Lung (tissue), 12 donors: ENCODE measurements around the gene LGALS3. TPM values are rescaled to one million over a fixed set of nuclear protein-coding genes. Genes with fewer than 3 reads are reported as not detected.

Experiments
- ATAC-seq: fragments of 200-7000 bp; cut with Tn5 transposase; one replicate; pipeline ENCODE4 v1.9.1; 2020; ENCODE audit warnings: moderate number of reproducible peaks; ENCODE audit not compliant: insufficient read depth, low FRiP score
- DNase-seq, 3 donors: peaks; one replicate each; pipeline ENCODE4 v3.0.0-alpha.2; 2013 to 2017
- H3K27ac ChIP-seq, 2 donors: one replicate each; pipeline ENCODE4 v1.5.1; 2013; ENCODE audit warnings: mild to moderate bottlenecking in 2 of 2, moderate library complexity in 2 of 2, control low read depth in 1 of 2, inconsistent platforms in 1 of 2, low read depth in 1 of 2, low read length in 1 of 2
- H3K27me3 ChIP-seq, 3 donors: one replicate each; pipeline ENCODE4 v1.5.1; 2013; ENCODE audit warnings: low read length in 2 of 3; ENCODE audit not compliant: control insufficient read depth in 3 of 3, insufficient read depth in 3 of 3
- H3K36me3 ChIP-seq, 4 donors: one replicate each; pipeline ENCODE4 v1.5.1; 2013; ENCODE audit warnings: low read length in 4 of 4, mild to moderate bottlenecking in 1 of 4, moderate library complexity in 1 of 4; ENCODE audit not compliant: control insufficient read depth in 4 of 4, insufficient read depth in 4 of 4
- H3K4me1 ChIP-seq, 5 donors: one replicate each; pipeline ENCODE4 v1.5.1; 2013; ENCODE audit warnings: low read length in 5 of 5, mild to moderate bottlenecking in 2 of 5, moderate library complexity in 1 of 5; ENCODE audit not compliant: control insufficient read depth in 5 of 5, insufficient read depth in 5 of 5
- H3K4me3 ChIP-seq: one replicate; pipeline ENCODE4 v1.5.1; 2013; ENCODE audit warnings: mild to moderate bottlenecking, control low read depth, moderate library complexity
- H3K9ac ChIP-seq, 2 donors: one replicate each; pipeline ENCODE4 v1.5.1; 2013; ENCODE audit warnings: low read length in 2 of 2, control low read depth in 1 of 2; ENCODE audit not compliant: insufficient read depth in 1 of 2
- H3K9me3 ChIP-seq, 4 donors: one replicate each; pipeline ENCODE4 v1.5.1; 2013; ENCODE audit warnings: low read length in 3 of 4, mild to moderate bottlenecking in 1 of 4, moderate library complexity in 1 of 4; ENCODE audit not compliant: control insufficient read depth in 4 of 4, insufficient read depth in 3 of 4
- WGBS, 2 donors: extraction: QIAGEN DNeasy Blood & Tissue Kit; methylation state at CpG; one replicate each; pipeline ENCODE4 v1.1.7; 2013; 5-methylcytosine and 5-hydroxymethylcytosine counted together
- polyA plus RNA-seq, 2 donors: library from polyadenylated mRNA; stranded (reverse); fragments of 200-250 nt; gene quantifications; one replicate each; pipeline ENCODE4 v1.2.1, GENCODE V29; 2013
- total RNA-seq, 2 donors: library from RNA; depleted of rRNA in 1 of 2; stranded (reverse); fragments of >200 nt in 1 of 2; gene quantifications; one replicate each; pipeline ENCODE4 v1.2.1, GENCODE V29; 2014 to 2021
- TF ChIP-seq, protein P1 (sequence below): IDR thresholded peaks from 2 replicates; pipeline ENCODE4 v1.5.1; 2012; ENCODE audit warnings: mild to moderate bottlenecking; ENCODE audit errors: control extremely low read depth, extremely low read depth
- donor health status: control.
- donor health status: control.
- donor health status: Bipolar disorder and iron deficiency.
- donor health status: healthy.
- donor health status: DM: yes; HTN: yes; CAD: no.

LGALS3 gene
- total and polyA plus RNA-seq, 4 donors = 166 to 875 (median 443) TPM

DNA sequence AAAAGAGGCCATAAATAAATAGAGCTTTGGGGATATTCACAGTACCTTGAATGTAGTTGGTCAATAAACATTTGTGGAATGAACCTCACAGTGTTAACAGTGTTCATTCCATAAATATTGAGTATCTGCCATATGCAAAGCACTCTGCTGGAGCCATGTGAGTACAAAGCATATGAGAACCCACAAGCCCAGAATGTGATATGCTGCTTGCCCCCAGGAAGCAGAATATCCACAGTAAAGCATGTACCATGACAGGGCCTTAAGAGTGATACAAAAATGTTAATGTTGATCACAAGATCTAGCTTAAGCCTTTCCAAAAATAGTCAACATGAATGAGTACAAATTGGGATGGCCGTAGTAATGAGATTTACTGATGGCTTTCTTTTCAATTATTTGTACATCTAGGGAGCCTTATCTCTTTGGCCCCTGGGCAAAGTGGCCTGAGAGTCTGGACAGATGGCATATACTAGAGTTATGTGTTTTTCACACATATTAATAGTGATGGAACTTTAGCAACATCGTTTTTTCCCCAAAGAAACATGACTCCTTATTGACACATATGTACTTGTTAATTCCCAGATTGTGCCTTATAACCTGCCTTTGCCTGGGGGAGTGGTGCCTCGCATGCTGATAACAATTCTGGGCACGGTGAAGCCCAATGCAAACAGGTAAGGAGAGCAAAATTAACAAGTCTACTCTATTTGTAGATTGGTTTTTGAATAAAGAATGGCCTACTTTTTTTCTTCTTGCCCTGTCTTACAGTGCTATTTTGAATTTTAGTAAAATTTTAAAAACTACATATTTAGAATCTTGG lies 10.9 kb downstream of the LGALS3 start:
- ATAC-seq (no peak), DNase-seq (no peak)
- Histone ChIP-seq H3K4me1 (peaks cover 6 to 16% (median 13%) of the 10 kb centered on the region in 5 donors), H3K27ac (no peak overlapping the region), H3K9ac (no peak overlapping the region), H3K9me3 (no peaks in the 10 kb centered on the region), H3K36me3 (peaks cover 26 to 36% (median 32%) of the 10 kb centered on the region in 4 donors), H3K4me3 (no peak overlapping the region), H3K27me3 (no peaks in the 10 kb centered on the region)
- TF ChIP-seq, protein P1, sequence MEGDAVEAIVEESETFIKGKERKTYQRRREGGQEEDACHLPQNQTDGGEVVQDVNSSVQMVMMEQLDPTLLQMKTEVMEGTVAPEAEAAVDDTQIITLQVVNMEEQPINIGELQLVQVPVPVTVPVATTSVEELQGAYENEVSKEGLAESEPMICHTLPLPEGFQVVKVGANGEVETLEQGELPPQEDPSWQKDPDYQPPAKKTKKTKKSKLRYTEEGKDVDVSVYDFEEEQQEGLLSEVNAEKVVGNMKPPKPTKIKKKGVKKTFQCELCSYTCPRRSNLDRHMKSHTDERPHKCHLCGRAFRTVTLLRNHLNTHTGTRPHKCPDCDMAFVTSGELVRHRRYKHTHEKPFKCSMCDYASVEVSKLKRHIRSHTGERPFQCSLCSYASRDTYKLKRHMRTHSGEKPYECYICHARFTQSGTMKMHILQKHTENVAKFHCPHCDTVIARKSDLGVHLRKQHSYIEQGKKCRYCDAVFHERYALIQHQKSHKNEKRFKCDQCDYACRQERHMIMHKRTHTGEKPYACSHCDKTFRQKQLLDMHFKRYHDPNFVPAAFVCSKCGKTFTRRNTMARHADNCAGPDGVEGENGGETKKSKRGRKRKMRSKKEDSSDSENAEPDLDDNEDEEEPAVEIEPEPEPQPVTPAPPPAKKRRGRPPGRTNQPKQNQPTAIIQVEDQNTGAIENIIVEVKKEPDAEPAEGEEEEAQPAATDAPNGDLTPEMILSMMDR = no peak
- 92 to 95% methylated on average over 4 of the region's 4 CpGs for WGBS, 2 donors

DNA sequence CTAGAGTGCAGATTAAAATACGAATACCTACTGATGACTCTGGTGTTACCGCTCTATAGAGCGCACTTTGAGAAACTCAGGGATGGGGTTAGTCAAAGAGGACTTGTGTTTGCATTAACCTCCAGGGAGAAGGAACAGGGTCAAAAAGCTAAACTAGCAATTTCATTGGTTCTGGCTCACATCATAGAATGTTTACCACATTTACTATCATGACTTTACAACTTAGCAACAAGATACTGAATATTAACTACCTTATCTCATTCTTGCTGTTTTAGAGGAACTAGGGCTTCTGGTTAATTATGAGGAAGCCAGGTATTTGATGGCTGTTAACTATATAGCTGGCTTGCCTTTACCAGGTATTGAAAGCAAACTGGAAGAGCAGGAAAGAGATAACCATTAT lies 12.8 kb downstream of the LGALS3 start:
- WGBS, 2 donors = 96 to 98% methylated on average over 3 of the region's 3 CpGs
- Histone ChIP-seq H3K9ac (no peak overlapping the region), H3K4me1 (peaks cover 5 to 11% (median 9%) of the 10 kb centered on the region in 5 donors), H3K36me3 (peaks cover 26 to 41% (median 32%) of the 10 kb centered on the region in 4 donors), H3K27ac (no peak overlapping the region), H3K4me3 (no peak overlapping the region), H3K27me3 (no peaks in the 10 kb centered on the region), H3K9me3 (no peaks in the 10 kb centered on the region)
- DNase-seq (no peak), ATAC-seq (no peak)
- TF ChIP-seq, protein P1 = no peak

DNA sequence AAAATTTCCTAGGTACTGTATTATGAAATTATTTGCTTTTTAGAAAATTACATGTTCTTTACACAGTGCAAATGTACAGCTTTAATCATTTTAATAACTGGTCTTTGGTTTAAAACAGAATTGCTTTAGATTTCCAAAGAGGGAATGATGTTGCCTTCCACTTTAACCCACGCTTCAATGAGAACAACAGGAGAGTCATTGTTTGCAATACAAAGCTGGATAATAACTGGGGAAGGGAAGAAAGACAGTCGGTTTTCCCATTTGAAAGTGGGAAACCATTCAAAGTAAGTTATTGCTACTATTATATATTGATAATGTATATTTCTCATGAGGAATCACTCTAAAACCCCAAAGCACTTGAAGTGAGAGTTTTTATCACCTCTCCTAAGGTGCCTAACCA lies 13.4 kb downstream of the LGALS3 start:
- Histone ChIP-seq H3K4me3 (no peak overlapping the region), H3K36me3 (peaks cover 29 to 41% (median 32%) of the 10 kb centered on the region in 4 donors), H3K27me3 (no peaks in the 10 kb centered on the region), H3K9ac (no peak overlapping the region), H3K9me3 (no peaks in the 10 kb centered on the region), H3K4me1 (peaks cover 0 to 6% (median 4%) of the 10 kb centered on the region in 5 donors), H3K27ac (no peak overlapping the region)
- DNase-seq = no peak
- TF ChIP-seq, protein P1 = no peak
- 91 to 100% methylated on average over 2 of the region's 2 CpGs for WGBS, 2 donors
- no peak for ATAC-seq

DNA sequence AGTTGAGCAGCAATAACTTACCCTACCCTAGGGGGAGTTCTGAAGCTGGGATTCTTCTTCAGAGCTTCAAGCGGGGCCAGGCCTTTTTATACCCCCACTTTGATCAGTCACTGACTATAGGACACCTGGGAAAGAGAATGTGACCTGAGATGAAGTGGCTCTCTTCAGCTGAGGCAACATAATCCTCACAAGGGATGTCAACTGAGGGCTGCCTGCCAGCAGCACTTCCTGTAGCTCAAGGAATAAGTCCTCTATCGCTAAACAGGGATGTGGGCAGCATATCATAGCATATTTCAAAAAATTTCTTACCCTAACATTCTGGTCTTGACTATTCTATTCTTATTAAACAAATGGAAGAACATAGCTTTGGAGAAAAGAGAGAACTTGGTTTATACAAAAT lies 17.4 kb downstream of the LGALS3 start:
- Histone ChIP-seq H3K9me3 (no peaks in the 10 kb centered on the region), H3K36me3 (peaks cover 9 to 21% (median 9%) of the 10 kb centered on the region in 4 donors), H3K27ac (no peak overlapping the region), H3K27me3 (no peaks in the 10 kb centered on the region), H3K9ac (no peak overlapping the region), H3K4me1 (no peaks in the 10 kb centered on the region), H3K4me3 (no peak overlapping the region)
- no peak for DNase-seq
- TF ChIP-seq, protein P1 = no peak
- ATAC-seq = no peak
- WGBS, 2 donors = 70 to 71% methylated on average over 2 of the region's 2 CpGs
